ENCODE data around the gene TNN. TPM values are rescaled to one million over a fixed set of nuclear protein-coding genes. Genes with fewer than 3 reads are reported as not detected.
A peak's percentile ranks its signal among the peaks of the same experiment; 100 is the strongest.

Gene TNN, protein sequence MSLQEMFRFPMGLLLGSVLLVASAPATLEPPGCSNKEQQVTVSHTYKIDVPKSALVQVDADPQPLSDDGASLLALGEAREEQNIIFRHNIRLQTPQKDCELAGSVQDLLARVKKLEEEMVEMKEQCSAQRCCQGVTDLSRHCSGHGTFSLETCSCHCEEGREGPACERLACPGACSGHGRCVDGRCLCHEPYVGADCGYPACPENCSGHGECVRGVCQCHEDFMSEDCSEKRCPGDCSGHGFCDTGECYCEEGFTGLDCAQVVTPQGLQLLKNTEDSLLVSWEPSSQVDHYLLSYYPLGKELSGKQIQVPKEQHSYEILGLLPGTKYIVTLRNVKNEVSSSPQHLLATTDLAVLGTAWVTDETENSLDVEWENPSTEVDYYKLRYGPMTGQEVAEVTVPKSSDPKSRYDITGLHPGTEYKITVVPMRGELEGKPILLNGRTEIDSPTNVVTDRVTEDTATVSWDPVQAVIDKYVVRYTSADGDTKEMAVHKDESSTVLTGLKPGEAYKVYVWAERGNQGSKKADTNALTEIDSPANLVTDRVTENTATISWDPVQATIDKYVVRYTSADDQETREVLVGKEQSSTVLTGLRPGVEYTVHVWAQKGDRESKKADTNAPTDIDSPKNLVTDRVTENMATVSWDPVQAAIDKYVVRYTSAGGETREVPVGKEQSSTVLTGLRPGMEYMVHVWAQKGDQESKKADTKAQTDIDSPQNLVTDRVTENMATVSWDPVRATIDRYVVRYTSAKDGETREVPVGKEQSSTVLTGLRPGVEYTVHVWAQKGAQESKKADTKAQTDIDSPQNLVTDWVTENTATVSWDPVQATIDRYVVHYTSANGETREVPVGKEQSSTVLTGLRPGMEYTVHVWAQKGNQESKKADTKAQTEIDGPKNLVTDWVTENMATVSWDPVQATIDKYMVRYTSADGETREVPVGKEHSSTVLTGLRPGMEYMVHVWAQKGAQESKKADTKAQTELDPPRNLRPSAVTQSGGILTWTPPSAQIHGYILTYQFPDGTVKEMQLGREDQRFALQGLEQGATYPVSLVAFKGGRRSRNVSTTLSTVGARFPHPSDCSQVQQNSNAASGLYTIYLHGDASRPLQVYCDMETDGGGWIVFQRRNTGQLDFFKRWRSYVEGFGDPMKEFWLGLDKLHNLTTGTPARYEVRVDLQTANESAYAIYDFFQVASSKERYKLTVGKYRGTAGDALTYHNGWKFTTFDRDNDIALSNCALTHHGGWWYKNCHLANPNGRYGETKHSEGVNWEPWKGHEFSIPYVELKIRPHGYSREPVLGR (N-terminal part only)
- 0.12 TPM in 1 of 2 replicates, not detected in the other for total RNA-seq (2022)
- Bru-seq, nascent RNA, result percentile 4 among the genes with signal in this experiment
- BruChase-seq, experiment 1, labeled RNA remaining after a 2-hour chase, result percentile 8 among the genes with signal in this experiment
- BruChase-seq, experiment 2, labeled RNA remaining after a 6-hour chase, result percentile 7 among the genes with signal in this experiment
- long read RNA-seq, result 0 reads

DNA sequence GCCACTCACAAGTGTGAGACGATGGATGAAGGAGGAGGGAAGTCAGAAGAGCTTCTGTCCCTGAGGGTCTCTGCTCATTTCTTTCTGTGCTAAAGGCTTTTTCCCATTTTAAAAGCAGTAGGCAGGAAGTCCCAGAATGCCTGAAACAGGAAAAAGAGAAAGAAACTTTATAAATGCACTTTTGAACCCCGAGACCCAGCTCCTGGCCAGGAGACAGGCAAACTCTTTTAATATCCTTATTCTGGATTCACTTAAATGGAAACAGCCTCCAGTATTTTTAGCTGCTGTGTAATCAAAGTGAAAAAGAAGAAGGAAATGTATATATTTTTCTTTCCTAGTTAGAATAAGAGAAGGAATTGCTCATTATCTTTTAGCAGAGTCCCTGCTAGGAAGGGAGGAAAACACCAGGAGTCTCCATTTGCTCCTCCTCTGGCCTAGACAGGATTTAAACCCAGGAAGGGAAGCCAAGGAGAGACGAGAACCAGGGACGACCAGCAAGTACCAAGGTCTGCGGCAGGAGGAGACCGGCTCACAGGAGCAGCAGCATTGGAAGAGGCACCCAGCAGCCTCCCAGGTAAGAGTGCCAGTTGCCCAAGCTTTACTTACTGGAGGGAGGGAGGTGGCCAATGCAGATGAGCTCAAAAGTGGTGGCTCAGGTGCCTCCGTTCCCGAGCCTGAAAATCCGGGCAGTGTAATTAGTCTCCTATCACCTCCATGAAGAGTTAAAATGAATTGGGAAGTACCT is at the start of gene TNN:
TNN (plus strand) TSS at position 472 of the 745 bp plus-strand sequence. CDS start 9,586 bp downstream, outside the sequence.
- Mint-ChIP-seq H3K27ac (ENCODE audit: unreplicated experiment) (no peak within 1 kb of the TSS), H3K9me3 (ENCODE audit: unreplicated experiment) (no peaks in the 10 kb centered on the region), H3K27me3 (ENCODE audit: insufficient read depth, unreplicated experiment) (peaks cover 17% of the 10 kb centered on the region), H3K4me1 (ENCODE audit: low read depth, unreplicated experiment) (no peaks in the 10 kb centered on the region), H3K4me3 (ENCODE audit: unreplicated experiment) (no peak within 1 kb of the TSS), H3K36me3 (ENCODE audit: insufficient read depth, unreplicated experiment) (no peaks in the 10 kb centered on the region)
- BruUV-seq (replicated peaks), result no TSS peak
- Histone ChIP-seq H3K4me3 (ENCODE audit: low read depth, low read length) (no peak within 1 kb of the TSS), H3K27me3 (replicated peaks; ENCODE audit: control insufficient read depth, insufficient read depth, low read length) (no peaks in the 10 kb centered on the region; the same call in none of the 2 replicates), H3K9me3 (no peaks in the 10 kb centered on the region), H3K4me1 (no peaks in the 10 kb centered on the region), H3K36me3 (ENCODE audit: control insufficient read depth, insufficient read depth, low read length) (no peaks in the 10 kb centered on the region)
- no peak for DNase-seq
- TF ChIP-seq, protein P1, sequence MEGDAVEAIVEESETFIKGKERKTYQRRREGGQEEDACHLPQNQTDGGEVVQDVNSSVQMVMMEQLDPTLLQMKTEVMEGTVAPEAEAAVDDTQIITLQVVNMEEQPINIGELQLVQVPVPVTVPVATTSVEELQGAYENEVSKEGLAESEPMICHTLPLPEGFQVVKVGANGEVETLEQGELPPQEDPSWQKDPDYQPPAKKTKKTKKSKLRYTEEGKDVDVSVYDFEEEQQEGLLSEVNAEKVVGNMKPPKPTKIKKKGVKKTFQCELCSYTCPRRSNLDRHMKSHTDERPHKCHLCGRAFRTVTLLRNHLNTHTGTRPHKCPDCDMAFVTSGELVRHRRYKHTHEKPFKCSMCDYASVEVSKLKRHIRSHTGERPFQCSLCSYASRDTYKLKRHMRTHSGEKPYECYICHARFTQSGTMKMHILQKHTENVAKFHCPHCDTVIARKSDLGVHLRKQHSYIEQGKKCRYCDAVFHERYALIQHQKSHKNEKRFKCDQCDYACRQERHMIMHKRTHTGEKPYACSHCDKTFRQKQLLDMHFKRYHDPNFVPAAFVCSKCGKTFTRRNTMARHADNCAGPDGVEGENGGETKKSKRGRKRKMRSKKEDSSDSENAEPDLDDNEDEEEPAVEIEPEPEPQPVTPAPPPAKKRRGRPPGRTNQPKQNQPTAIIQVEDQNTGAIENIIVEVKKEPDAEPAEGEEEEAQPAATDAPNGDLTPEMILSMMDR (IDR thresholded peaks at IDR 0.05; ENCODE audit: insufficient read depth in 1 of 2, low read depth in 1 of 2, low read length in 1 of 2, severe bottlenecking in 1 of 2, unreplicated experiment in 1 of 2), result no peak
- CTCF ChIA-PET, result no interaction called here
- intact Hi-C loops (cut with micrococcal nuclease; ENCODE audit: unreplicated experiment), result no loop called here
- POLR2A ChIA-PET, result no interaction called here

DNA sequence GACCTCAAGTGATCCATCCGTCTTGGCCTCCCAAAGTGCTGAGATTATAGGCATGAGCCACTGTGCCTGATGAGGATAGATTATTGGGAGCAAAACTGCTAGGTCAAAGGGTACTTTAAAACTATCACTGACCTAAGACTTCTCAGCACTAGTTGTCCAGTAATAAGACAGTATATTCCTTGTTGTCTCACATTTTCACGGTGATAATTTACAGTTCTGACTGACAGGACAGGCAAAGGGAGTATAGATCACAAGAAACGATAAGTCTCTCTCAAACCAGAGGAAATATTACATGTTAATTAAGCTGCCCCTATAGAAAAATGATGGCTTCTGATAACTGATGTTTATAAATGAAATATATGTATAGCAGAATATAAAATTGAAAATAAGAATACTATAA is 48.1 kb upstream of the TNN start:
- CTCF ChIA-PET, result no interaction called here

More for the DNA sequence above, 48.1 kb upstream of the TNN start:
- Histone ChIP-seq H3K9me3 (no peaks in the 10 kb centered on the region), H3K27me3 (replicated peaks; ENCODE audit: control insufficient read depth, insufficient read depth, low read length) (no peaks in the 10 kb centered on the region), H3K4me3 (ENCODE audit: low read depth, low read length) (no peak overlapping the region), H3K4me1 (peaks cover 5% of the 10 kb centered on the region; the same call in 1 of the 2 replicates), H3K36me3 (ENCODE audit: control insufficient read depth, insufficient read depth, low read length) (peaks cover 1% of the 10 kb centered on the region)
- Mint-ChIP-seq H3K36me3 (ENCODE audit: insufficient read depth, unreplicated experiment) (peaks cover 42% of the 10 kb centered on the region), H3K27me3 (ENCODE audit: insufficient read depth, unreplicated experiment) (no peaks in the 10 kb centered on the region), H3K9me3 (ENCODE audit: unreplicated experiment) (no peaks in the 10 kb centered on the region), H3K27ac (ENCODE audit: unreplicated experiment) (no peak overlapping the region), H3K4me1 (ENCODE audit: low read depth, unreplicated experiment) (peaks cover 24% of the 10 kb centered on the region), H3K4me3 (ENCODE audit: unreplicated experiment) (no peak overlapping the region)
- no peak for DNase-seq
- TF ChIP-seq, protein P1 (IDR thresholded peaks at IDR 0.05; ENCODE audit: insufficient read depth in 1 of 2, low read depth in 1 of 2, low read length in 1 of 2, severe bottlenecking in 1 of 2, unreplicated experiment in 1 of 2), result no peak
- POLR2A ChIA-PET, result no interaction called here
- BruUV-seq (replicated peaks), result no TSS peak
- intact Hi-C loops (cut with micrococcal nuclease; ENCODE audit: unreplicated experiment), result no loop called here
